Mesothelial cell of epicardium (in vitro differentiated cells): ENCODE measurements around the gene ACTR2. TPM values are rescaled to one million over a fixed set of nuclear protein-coding genes. Genes with fewer than 3 reads are reported as not detected.
"Not testable (repeated sequence)": the region's sequence is repeated elsewhere in the genome, so short reads cannot be mapped to it uniquely, and the experiment has no call there.

Source experiments
- DNase-seq, 2 experiments: peaks; one replicate each; pipeline ENCODE4 v3.0.0; 2021; ENCODE audit warnings: low spot score in 2 of 2; ENCODE audit not compliant: unreplicated experiment in 2 of 2
- H3K27ac Mint-ChIP-seq: 2 replicates; pipeline ENCODE4 v1.8.0; 2021; ENCODE audit warnings: mixed read lengths
- H3K27me3 Mint-ChIP-seq: 2 replicates; pipeline ENCODE4 v1.8.0; 2021; ENCODE audit warnings: low read depth, mixed read lengths
- H3K36me3 Mint-ChIP-seq: 2 replicates; pipeline ENCODE4 v1.8.0; 2021; ENCODE audit warnings: mixed read lengths
- H3K4me1 Mint-ChIP-seq: 2 replicates; pipeline ENCODE4 v1.8.0; 2021; ENCODE audit warnings: mixed read lengths
- H3K4me3 Mint-ChIP-seq: 2 replicates; pipeline ENCODE4 v1.8.0; 2021; ENCODE audit warnings: mild to moderate bottlenecking, moderate library complexity, mixed read lengths
- H3K9me3 Mint-ChIP-seq: 2 replicates; pipeline ENCODE4 v1.8.0; 2021; ENCODE audit warnings: mixed read lengths
- CTCF ChIP-seq: fragments of 200-600 bp; sonication (generic); IDR thresholded peaks from one replicate; pipeline ENCODE4 v1.5.0; 2021; ENCODE audit warnings: antibody characterized with exemption; ENCODE audit not compliant: unreplicated experiment
- total RNA-seq: library from RNA; stranded (reverse); gene quantifications from 3 replicates; pipeline ENCODE4 v1.2.1, GENCODE V29; 2021

ACTR2 gene
- total RNA-seq, 1 donor from 2014 or later = 171 TPM

- TF ChIP-seq CTCF = no peak
- Mint-ChIP-seq H3K27ac (no peak overlapping the region), H3K4me3 (no peak overlapping the region)
Measured at GRCh38 chr2:65214843-65215242, 12.8 kb upstream of the ACTR2 start.

GRCh38 chr2:65215946-65216345, 11.7 kb upstream of the ACTR2 start:
- H3K27ac Mint-ChIP-seq = no peak overlapping the region
- H3K4me1 Mint-ChIP-seq = peaks cover 2% of the 10 kb centered on the region
- H3K27me3 Mint-ChIP-seq = no peaks in the 10 kb centered on the region
- no peak for DNase-seq
- H3K9me3 Mint-ChIP-seq = no peaks in the 10 kb centered on the region
- H3K4me3 Mint-ChIP-seq = no peak overlapping the region
- TF ChIP-seq CTCF = no peak
- H3K36me3 Mint-ChIP-seq = peaks cover 2% of the 10 kb centered on the region

More at GRCh38 chr2:65214843-65215242, 12.8 kb upstream of the ACTR2 start:
- H3K4me1 Mint-ChIP-seq = peaks cover 2% of the 10 kb centered on the region
- peaks cover 2% of the 10 kb centered on the region for H3K36me3 Mint-ChIP-seq
- no peaks in the 10 kb centered on the region for H3K9me3 Mint-ChIP-seq
- no peaks in the 10 kb centered on the region for H3K27me3 Mint-ChIP-seq
- no peak for DNase-seq

- Mint-ChIP-seq H3K4me1 (no peaks in the 10 kb centered on the region), H3K36me3 (peaks cover 2% of the 10 kb centered on the region), H3K27me3 (no peaks in the 10 kb centered on the region), H3K27ac (no peak overlapping the region), H3K9me3 (no peaks in the 10 kb centered on the region), H3K4me3 (no peak overlapping the region)
- no peak for TF ChIP-seq CTCF
- no peak for DNase-seq
Measured at GRCh38 chr2:65220432-65221131, 7.0 kb upstream of the ACTR2 start.

DNA sequence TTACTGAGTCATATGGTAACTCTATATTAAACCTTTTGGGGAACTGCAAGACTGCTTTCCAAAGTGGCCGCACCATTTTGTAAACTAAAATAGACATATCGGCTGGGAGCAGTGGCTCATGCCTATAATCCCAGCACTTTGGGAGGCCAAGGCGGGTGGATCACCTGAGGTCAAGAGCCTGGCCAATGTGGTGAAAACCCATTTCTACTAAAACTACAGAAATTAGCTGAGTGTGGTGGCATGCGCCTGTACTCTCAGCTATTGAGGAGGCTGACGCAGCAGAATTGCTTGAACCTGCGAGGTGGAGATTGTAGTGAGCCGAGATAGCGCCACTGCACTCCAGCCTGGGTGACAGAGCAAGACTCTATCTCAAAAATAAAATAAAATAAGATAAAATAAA, 6.4 kb upstream of the ACTR2 start:
- H3K9me3 Mint-ChIP-seq, H3K36me3 Mint-ChIP-seq, H3K27ac Mint-ChIP-seq, DNase-seq, H3K27me3 Mint-ChIP-seq, H3K4me1 Mint-ChIP-seq, H3K4me3 Mint-ChIP-seq: not testable (repeated sequence)

GRCh38 chr2:65227020-65227455, 593 bp upstream of the ACTR2 start:
- H3K27ac Mint-ChIP-seq = peak overlapping the region; percentile 99
- H3K9me3 Mint-ChIP-seq = no peaks in the 10 kb centered on the region
- TF ChIP-seq CTCF = no peak
- H3K4me3 Mint-ChIP-seq = peak overlapping the region; percentile 98
- DNase-seq = no peak
- H3K36me3 Mint-ChIP-seq = no peaks in the 10 kb centered on the region
- H3K4me1 Mint-ChIP-seq = peaks cover 22% of the 10 kb centered on the region
- H3K27me3 Mint-ChIP-seq = no peaks in the 10 kb centered on the region

- Mint-ChIP-seq H3K36me3 (peaks cover 2% of the 10 kb centered on the region), H3K27ac (peak overlapping the region; percentile 97), H3K9me3 (no peaks in the 10 kb centered on the region), H3K27me3 (no peaks in the 10 kb centered on the region), H3K4me3 (peak overlapping the region; percentile 98), H3K4me1 (peaks cover 22% of the 10 kb centered on the region)
- no peak for DNase-seq
- TF ChIP-seq CTCF = no peak
Measured at GRCh38 chr2:65228263-65228750, 676 bp downstream of the ACTR2 start.
